GM11168 (cell line): ENCODE measurements around the gene TLE6.
"Not testable (repeated sequence)": the region's sequence is repeated elsewhere in the genome, so short reads cannot be mapped to it uniquely, and the experiment has no call there.

Experiments
- in situ Hi-C: fragments of 300-500 bp; cut with MboI; formaldehyde crosslinking; loops from one replicate; pipeline ENCODE4 v1.12.0; 2022; ENCODE audit warnings: low sequenced_read_pairs; ENCODE audit not compliant: unreplicated experiment

TLE6 gene

DNA sequence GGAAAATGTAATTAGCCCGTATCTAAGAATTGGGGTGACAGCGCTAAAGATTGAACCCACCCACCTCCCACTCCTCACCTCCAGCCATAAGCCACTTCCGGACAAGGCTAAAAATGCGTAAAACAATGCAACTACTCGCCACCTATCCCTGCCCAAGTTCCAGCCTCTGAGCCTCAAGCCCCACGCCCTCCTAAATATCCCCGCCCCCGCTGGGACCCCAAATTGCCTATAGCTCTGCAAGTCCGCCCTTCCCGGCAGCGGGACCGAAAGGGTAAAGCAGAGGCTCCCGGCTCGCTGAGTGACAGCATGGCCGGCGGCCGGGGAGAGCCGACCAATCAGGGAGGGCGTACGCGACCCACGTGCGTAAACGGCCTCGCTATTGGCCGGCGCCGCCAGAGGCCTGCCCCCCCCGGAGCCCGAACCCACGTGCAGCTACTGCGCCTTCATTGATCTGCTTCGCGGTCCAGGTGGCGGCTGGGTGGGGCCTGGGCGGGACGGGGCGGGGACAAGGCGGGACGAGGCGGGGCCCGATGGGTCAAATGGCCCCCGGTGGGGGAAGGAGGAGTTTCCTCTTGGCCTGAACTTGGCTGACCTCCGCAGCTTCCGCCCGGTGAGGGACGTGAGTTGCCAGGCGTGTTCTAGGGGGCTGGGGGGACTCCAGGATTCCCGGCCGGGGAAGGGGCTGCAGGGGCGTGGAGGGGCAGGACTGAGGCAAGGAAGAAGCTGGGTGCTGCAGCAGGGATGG, at the start of gene TLE6:
TSS of gene TLE6 (plus strand) at position 564 of the 745 bp plus-strand sequence. CDS start 670 bp downstream, outside the sequence.
- in situ Hi-C loops, result no loop called here

DNA sequence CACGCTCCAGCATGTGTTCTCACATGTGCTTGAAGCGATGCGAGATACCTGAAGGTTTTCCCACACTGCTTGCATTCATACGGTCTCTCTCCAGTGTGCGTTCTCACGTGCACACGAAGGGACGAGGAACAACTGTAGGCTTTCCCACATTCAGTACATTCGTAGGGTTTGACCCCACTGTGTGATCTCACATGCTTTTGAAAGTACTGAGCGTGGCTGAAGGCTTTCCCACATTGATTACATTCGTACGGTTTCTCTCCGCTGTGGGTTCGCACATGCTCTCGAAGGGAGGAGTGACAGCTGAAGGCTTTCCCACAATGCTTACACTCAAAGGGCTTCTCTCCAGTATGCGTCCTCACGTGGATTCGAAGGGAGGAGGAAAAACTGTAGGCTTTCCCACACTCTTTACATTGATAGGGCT, 43.9 kb upstream of the TLE6 start:
- in situ Hi-C loops, result no loop called here

GRCh38 chr19:2935863-2936262, 41.5 kb upstream of the TLE6 start:
- in situ Hi-C loops, result not testable (repeated sequence)

DNA sequence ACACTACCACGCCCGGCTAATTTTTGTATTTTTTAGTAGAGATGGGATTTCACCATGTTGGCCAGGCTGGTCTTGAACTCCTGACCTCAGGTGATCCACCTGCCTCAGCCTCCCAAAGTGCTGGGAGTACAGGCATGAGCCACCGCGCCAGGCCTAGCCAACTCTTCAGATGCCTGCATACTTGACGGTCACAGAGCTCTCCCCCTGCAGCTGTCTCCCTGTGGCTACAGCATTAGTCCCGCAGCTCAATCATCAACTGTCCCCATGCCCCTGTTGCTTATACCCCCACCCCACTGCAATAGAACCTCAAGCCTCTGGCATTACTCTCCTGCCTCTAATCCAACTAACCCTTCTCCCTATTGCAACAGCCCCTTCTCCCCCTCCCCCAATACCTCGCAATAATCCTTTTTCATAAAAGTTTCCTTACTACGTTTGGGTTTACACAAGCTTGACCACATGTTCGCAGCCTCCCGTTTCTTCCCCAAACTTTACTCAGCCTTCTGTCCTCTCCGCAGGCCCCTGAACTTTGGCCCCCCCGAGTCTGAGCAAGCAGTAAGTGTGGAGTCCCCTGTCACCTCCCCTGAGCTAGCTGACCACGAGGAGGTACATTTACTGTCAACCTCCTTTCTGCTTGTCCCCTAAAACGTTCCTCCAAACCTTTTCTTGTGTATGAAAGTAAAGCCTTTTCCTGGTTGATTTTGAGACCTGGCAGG, 34.3 kb upstream of the TLE6 start:
- in situ Hi-C loops, result no loop called here

GRCh38 chr19:2944403-2944774, 33.0 kb upstream of the TLE6 start:
- in situ Hi-C loops, result no loop called here

DNA sequence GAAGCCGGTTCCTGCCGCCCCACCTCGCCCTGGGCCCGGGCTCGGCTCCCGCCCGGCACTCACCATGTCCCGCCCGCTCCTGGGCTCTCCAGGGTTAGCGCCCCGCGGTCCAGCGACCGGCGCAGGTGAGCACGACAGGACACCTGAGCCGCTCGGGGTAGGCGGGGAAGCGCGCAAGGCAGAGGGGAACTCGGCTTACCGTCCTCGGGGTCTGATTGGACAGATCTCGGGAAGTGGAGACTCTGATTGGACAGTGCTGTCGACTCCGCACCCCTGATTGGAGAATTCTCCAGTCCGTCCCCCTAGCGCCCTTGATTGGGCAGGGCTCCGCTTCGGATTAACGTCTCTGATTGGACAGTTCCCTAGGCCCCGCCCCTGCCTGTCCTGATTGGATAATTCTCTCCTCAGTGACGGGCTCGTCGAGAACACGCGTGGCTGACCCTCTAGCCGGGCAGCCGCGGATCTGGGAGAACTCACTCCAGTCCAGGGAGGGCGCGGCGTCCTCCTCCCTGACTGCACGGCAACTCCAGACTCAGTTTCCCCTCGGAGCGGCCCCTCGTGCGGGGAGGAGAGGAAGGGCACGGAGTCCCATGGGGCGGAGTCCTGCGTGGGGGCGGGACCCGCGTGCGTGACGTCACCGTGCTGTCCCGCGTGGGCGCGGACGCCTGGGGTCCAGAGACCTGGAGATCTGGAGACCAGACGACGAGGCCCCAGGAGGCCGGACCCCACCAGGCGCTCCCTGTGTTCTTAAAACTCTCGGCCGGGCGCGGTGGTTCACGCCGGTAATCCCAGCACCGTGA, 32.4 kb upstream of the TLE6 start, which contains the start of gene ZNF77:
TSS of gene ZNF77 (minus strand) at position 197 of the 800 bp plus-strand sequence. CDS start at position 66, 131 bp downstream.
- in situ Hi-C loops, result no loop called here

DNA sequence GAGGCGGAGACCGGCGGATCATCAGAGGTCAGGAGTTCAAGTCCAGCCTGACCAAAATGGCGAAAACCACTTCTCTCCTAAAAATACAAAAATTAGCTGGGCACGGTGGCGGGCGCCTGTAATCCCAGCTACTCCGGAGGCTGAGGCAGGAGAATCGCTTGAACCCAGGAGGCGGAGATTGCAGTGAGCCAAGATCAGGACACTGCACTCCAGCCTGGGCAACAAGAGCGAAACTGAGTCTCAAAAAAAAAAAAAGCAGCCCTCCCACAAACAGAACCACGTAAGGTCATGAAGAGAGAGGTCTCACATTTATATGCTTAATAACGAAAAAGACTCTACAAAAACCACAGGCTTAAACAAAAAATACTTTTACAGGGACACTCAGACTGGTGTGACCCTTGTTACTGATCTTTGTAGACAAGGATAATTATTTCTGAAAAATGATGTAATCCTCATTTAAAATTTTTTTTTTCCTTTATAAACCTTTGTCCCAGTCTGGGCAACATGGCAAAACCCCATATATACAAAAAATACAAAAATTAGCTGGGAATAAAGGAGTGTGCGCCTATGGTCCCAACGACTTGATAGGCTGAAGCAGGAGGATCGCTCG, 31.7 kb upstream of the TLE6 start:
- in situ Hi-C loops, result no loop called here

GRCh38 chr19:2949939-2950285, 27.5 kb upstream of the TLE6 start:
- in situ Hi-C loops, result no loop called here

DNA sequence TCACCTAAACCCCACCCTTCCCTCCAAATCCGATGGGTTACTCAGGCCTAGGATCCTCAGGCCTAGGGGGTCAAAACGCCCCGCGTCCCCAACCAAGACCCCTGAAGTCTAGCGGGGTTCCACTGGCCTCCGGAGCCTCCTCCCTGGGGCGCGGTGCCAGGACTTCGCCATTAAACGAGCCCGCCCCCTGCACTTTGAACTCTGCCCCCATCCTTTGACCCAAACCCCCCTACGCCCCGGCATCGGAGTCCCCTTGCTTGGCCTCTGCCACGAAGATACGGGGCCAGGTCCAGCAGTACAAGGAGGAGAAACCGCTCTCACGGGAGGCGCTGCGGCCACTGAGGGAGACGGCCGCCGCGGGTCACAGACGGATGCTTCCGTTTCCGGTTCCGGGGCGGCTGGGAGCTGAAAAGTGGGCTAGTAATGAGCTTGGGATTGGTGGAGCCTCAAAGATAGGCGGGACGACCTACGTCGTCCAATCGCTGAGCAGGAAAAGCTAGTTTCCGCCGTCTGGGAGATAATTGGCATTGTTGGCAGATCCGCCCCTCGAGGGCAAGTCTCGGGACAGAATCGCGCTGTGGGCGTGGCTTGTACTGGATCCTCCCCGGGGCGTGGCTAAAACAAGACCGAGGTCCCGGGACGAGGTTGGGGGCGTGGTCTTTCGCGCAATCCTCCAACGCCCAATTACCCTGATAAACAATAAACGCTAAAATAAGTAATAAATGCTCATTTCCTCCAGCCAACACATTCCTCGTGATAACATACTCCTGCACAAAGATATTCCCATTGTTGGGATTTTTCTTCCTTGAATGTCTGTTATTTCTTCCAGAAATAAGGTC, 26.9 kb upstream of the TLE6 start:
- in situ Hi-C loops, result no loop called here

GRCh38 chr19:2952953-2953481, 24.3 kb upstream of the TLE6 start:
- in situ Hi-C loops, result no loop called here

DNA sequence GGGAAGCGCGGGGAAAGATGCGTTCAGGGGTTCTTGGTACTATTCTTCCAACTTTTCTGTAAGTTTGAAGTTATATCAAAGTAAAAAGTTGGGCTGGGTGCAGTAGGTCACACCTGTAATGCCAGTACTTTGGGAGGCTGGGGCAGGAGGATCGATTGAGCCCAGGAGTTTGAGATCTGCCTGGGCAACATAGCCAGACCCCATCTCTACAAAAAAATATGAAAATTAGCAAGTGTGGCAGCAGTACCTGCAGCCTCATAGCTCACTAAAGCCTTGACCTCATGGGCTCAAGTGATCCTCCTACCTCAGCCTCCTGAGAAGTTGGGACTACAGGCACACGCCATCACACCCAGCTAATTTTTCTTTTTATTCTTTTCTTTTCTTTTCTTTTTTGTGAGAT, 20.2 kb upstream of the TLE6 start:
- in situ Hi-C loops, result loop anchor here (5.0 kb wide), 1 partner anchor 145 kb away; no protein-coding TSS in a partner anchor

- in situ Hi-C loops, result no loop called here
Observed at GRCh38 chr19:2960120-2960519, 17.2 kb upstream of the TLE6 start.

DNA sequence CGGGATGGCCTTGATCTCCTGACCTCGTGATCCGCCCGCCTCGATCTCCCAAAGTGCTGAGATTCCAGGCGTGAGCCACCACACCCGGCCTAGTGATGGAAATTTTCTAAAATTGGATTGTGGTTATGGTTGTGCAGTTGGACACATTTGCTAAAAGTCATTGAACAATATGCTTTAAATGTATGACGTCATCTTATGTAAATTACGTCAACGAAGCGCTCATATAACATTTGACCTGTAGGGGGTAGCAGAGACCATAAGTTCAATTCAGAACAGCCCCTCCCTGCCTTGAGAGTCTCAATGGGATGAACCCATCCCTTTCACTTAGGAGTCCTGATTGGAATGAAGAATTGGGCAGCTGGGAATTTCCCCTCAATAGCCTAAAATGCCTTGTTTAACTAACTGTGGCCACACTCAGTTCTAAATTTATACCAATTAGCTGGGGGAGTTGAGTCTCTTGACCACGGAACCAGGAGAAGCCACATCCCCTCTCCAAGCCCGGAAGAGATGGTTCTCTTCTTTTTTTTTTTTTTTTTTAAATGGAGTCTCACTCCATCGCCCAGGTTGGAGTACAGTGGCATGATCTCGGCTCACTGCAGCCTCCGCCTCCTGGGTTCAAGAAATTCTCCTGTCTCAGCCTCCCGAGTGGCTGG, 15.2 kb upstream of the TLE6 start:
- in situ Hi-C loops, result no loop called here

GRCh38 chr19:2963122-2963521, 14.2 kb upstream of the TLE6 start:
- in situ Hi-C loops, result no loop called here

GRCh38 chr19:2963631-2964030, 13.7 kb upstream of the TLE6 start:
- in situ Hi-C loops, result not testable (repeated sequence)

- in situ Hi-C loops, result no loop called here
Observed at GRCh38 chr19:2964874-2965273, 12.5 kb upstream of the TLE6 start.

DNA sequence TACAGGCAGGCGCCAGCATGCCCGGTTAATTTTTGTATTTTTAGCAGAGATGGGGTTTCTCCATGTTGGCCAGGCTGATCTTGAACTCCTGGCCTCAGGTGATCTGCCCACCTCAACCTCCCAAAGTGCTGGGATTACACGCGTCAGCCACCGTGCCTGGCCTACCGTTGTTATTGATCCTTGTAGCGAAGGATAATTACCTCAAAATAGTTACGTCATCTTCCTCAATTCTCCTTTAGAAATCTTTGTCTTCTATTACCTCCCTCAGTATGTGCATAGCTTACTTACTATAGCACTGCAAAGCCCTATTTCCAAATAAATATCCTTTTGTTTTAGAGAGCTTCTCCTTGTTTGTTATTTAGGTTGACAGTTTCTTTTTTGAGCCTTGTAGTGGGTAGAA, 9.4 kb upstream of the TLE6 start:
- in situ Hi-C loops, result no loop called here

- in situ Hi-C loops, result no loop called here
Observed at GRCh38 chr19:2969104-2969504, 8.3 kb upstream of the TLE6 start.
